Mesothelial cell of epicardium (in vitro differentiated cells): ENCODE measurements around the gene RBM19. TPM values are rescaled to one million over a fixed set of nuclear protein-coding genes. Genes with fewer than 3 reads are reported as not detected.

ENCODE experiments used
- DNase-seq, 2 experiments: peaks; one replicate each; pipeline ENCODE4 v3.0.0; 2021; ENCODE audit warnings: low spot score in 2 of 2; ENCODE audit not compliant: unreplicated experiment in 2 of 2
- H3K27ac Mint-ChIP-seq: 2 replicates; pipeline ENCODE4 v1.8.0; 2021; ENCODE audit warnings: mixed read lengths
- H3K27me3 Mint-ChIP-seq: 2 replicates; pipeline ENCODE4 v1.8.0; 2021; ENCODE audit warnings: low read depth, mixed read lengths
- H3K36me3 Mint-ChIP-seq: 2 replicates; pipeline ENCODE4 v1.8.0; 2021; ENCODE audit warnings: mixed read lengths
- H3K4me1 Mint-ChIP-seq: 2 replicates; pipeline ENCODE4 v1.8.0; 2021; ENCODE audit warnings: mixed read lengths
- H3K4me3 Mint-ChIP-seq: 2 replicates; pipeline ENCODE4 v1.8.0; 2021; ENCODE audit warnings: mild to moderate bottlenecking, moderate library complexity, mixed read lengths
- H3K9me3 Mint-ChIP-seq: 2 replicates; pipeline ENCODE4 v1.8.0; 2021; ENCODE audit warnings: mixed read lengths
- CTCF ChIP-seq: fragments of 200-600 bp; sonication (generic); IDR thresholded peaks from one replicate; pipeline ENCODE4 v1.5.0; 2021; ENCODE audit warnings: antibody characterized with exemption; ENCODE audit not compliant: unreplicated experiment
- total RNA-seq: library from RNA; stranded (reverse); gene quantifications from 3 replicates; pipeline ENCODE4 v1.2.1, GENCODE V29; 2021

Gene RBM19
- total RNA-seq, 1 donor from 2014 or later: 43.4 TPM

GRCh38 chr12:113798552-113798951, 167.6 kb downstream of the RBM19 start:
- H3K4me1 Mint-ChIP-seq: no peaks in the 10 kb centered on the region
- no peak for TF ChIP-seq CTCF
- H3K4me3 Mint-ChIP-seq: no peak overlapping the region

GRCh38 chr12:113797535-113797868, 168.6 kb downstream of the RBM19 start:
- DNase-seq: no peak
- peaks cover 18% of the 10 kb centered on the region for H3K27me3 Mint-ChIP-seq
- no peak for TF ChIP-seq CTCF
- H3K9me3 Mint-ChIP-seq: no peaks in the 10 kb centered on the region
- H3K4me1 Mint-ChIP-seq: no peaks in the 10 kb centered on the region
- H3K36me3 Mint-ChIP-seq: no peaks in the 10 kb centered on the region
- H3K4me3 Mint-ChIP-seq: no peak overlapping the region
- H3K27ac Mint-ChIP-seq: no peak overlapping the region

More at GRCh38 chr12:113798552-113798951, 167.6 kb downstream of the RBM19 start:
- DNase-seq: no peak
- Mint-ChIP-seq H3K27me3 (peaks cover 11% of the 10 kb centered on the region), H3K9me3 (no peaks in the 10 kb centered on the region), H3K27ac (no peak overlapping the region), H3K36me3 (no peaks in the 10 kb centered on the region)

GRCh38 chr12:113796852-113797534, 169.1 kb downstream of the RBM19 start:
- no peak overlapping the region for H3K27ac Mint-ChIP-seq
- peaks cover 18% of the 10 kb centered on the region for H3K27me3 Mint-ChIP-seq
- no peaks in the 10 kb centered on the region for H3K4me1 Mint-ChIP-seq
- DNase-seq: no peak
- H3K36me3 Mint-ChIP-seq: no peaks in the 10 kb centered on the region
- no peak for TF ChIP-seq CTCF
- no peaks in the 10 kb centered on the region for H3K9me3 Mint-ChIP-seq
- no peak overlapping the region for H3K4me3 Mint-ChIP-seq

- H3K9me3 Mint-ChIP-seq: no peaks in the 10 kb centered on the region
- H3K27me3 Mint-ChIP-seq: peaks cover 23% of the 10 kb centered on the region
- no peak for TF ChIP-seq CTCF
- H3K36me3 Mint-ChIP-seq: no peaks in the 10 kb centered on the region
- H3K27ac Mint-ChIP-seq: no peak overlapping the region
- DNase-seq: no peak
- H3K4me1 Mint-ChIP-seq: no peaks in the 10 kb centered on the region
- no peak overlapping the region for H3K4me3 Mint-ChIP-seq
These were observed 169.9 kb downstream of the RBM19 start for GRCh38 chr12:113796066-113796827.

GRCh38 chr12:113795445-113795844, 170.7 kb downstream of the RBM19 start:
- Mint-ChIP-seq H3K4me1 (no peaks in the 10 kb centered on the region), H3K9me3 (no peaks in the 10 kb centered on the region), H3K36me3 (no peaks in the 10 kb centered on the region), H3K27ac (no peak overlapping the region), H3K27me3 (peaks cover 31% of the 10 kb centered on the region), H3K4me3 (no peak overlapping the region)
- no peak for TF ChIP-seq CTCF
- no peak for DNase-seq
